Liver (tissue), 9 donors: ENCODE measurements around the gene CTXND1. TPM values are rescaled to one million over a fixed set of nuclear protein-coding genes. Genes with fewer than 3 reads are reported as not detected.
A peak's percentile ranks its signal among the peaks of the same experiment; 100 is the strongest.

Source experiments
- DNase-seq: peaks from one replicate; pipeline ENCODE4 v3.0.0-alpha.2; 2017; ENCODE audit warnings: low spot score
- H3K27ac ChIP-seq, 2 donors: one replicate each; pipeline ENCODE4 v1.7.0; 2013; ENCODE audit warnings: inconsistent platforms in 2 of 2, low read length in 2 of 2, control low read depth in 1 of 2, low read depth in 1 of 2, mild to moderate bottlenecking in 1 of 2
- H3K27me3 ChIP-seq, 4 donors: one replicate each; pipeline versions ENCODE4 v1.6.1 to v1.7.0; 2013; ENCODE audit warnings: low read length in 3 of 4, inconsistent platforms in 1 of 4, mild to moderate bottlenecking in 1 of 4, moderate library complexity in 1 of 4; ENCODE audit not compliant: control insufficient read depth in 4 of 4, insufficient read depth in 4 of 4
- H3K36me3 ChIP-seq, 4 donors: one replicate each; pipeline versions ENCODE4 v1.6.1 to v1.7.0; 2013; ENCODE audit warnings: low read length in 3 of 4, mild to moderate bottlenecking in 3 of 4, low read depth in 1 of 4, moderate library complexity in 1 of 4; ENCODE audit not compliant: control insufficient read depth in 4 of 4, insufficient read depth in 3 of 4
- H3K4me1 ChIP-seq, 4 donors: one replicate each; pipeline versions ENCODE4 v1.6.1 to v1.7.0; 2013; ENCODE audit warnings: low read length in 3 of 4, mild to moderate bottlenecking in 3 of 4, moderate library complexity in 1 of 4; ENCODE audit not compliant: control insufficient read depth in 4 of 4, insufficient read depth in 4 of 4
- H3K4me3 ChIP-seq, 3 donors: one replicate each; pipeline versions ENCODE4 v1.6.1 to v1.7.0; 2013; ENCODE audit warnings: low read length in 3 of 3, control low read depth in 1 of 3, low read depth in 1 of 3, mild to moderate bottlenecking in 1 of 3
- H3K9ac ChIP-seq, 2 donors: one replicate each; pipeline ENCODE4 v1.7.0; 2013; ENCODE audit warnings: low read length in 2 of 2, mild to moderate bottlenecking in 2 of 2, moderate library complexity in 2 of 2, control low read depth in 1 of 2, low read depth in 1 of 2
- H3K9me3 ChIP-seq, 4 donors: one replicate each; pipeline versions ENCODE4 v1.6.1 to v1.7.0; 2013; ENCODE audit warnings: low read length in 3 of 4; ENCODE audit not compliant: control insufficient read depth in 4 of 4
- ATF3 ChIP-seq: IDR thresholded peaks from 2 replicates; pipeline ENCODE4 v1.6.1; 2016; ENCODE audit warnings: antibody characterized with exemption
- CTCF ChIP-seq: fragments of 150-350 bp; IDR thresholded peaks from 2 replicates; pipeline ENCODE4 v1.5.1; 2017; ENCODE audit warnings: improper control_type of control experiment, low read depth, low read length; ENCODE audit not compliant: missing input control
- EGR1 ChIP-seq, 2 donors: IDR thresholded peaks; 2 replicates each; pipeline ENCODE4 v1.6.1; 2016 to 2018; ENCODE audit warnings: antibody characterized with exemption in 2 of 2, low read depth in 2 of 2
- GABPA ChIP-seq, 2 donors: IDR thresholded peaks in 1 of 2; conservative IDR thresholded peaks in 1 of 2; 2 replicates each; pipeline ENCODE4 v1.6.1; 2016; ENCODE audit warnings: antibody characterized with exemption in 2 of 2, mild to moderate bottlenecking in 1 of 2, moderate library complexity in 1 of 2
- HNF4A ChIP-seq, 2 donors: conservative IDR thresholded peaks; 2 replicates each; pipeline ENCODE4 v1.6.1; 2016; ENCODE audit warnings: antibody characterized with exemption in 2 of 2, mild to moderate bottlenecking in 2 of 2
- HNF4G ChIP-seq: IDR thresholded peaks from 2 replicates; pipeline ENCODE4 v1.6.1; 2016; ENCODE audit warnings: antibody characterized with exemption
- MAX ChIP-seq: IDR thresholded peaks from 2 replicates; pipeline ENCODE4 v1.6.1; 2016; ENCODE audit warnings: antibody characterized with exemption
- NR2F2 ChIP-seq: IDR thresholded peaks from 2 replicates; pipeline ENCODE4 v1.6.1; 2016; ENCODE audit warnings: antibody characterized with exemption
- RAD21 ChIP-seq, 2 donors: IDR thresholded peaks; 2 replicates each; pipeline ENCODE4 v1.6.1; 2016; ENCODE audit warnings: antibody characterized with exemption in 2 of 2, mild to moderate bottlenecking in 2 of 2
- REST ChIP-seq: IDR thresholded peaks from 2 replicates; pipeline ENCODE4 v1.6.1; 2016; ENCODE audit warnings: antibody characterized with exemption, mild to moderate bottlenecking
- RXRA ChIP-seq, 2 donors: IDR thresholded peaks; 2 replicates each; pipeline ENCODE4 v1.6.1; 2017 to 2018; ENCODE audit warnings: antibody characterized with exemption in 2 of 2, mild to moderate bottlenecking in 1 of 2
- SP1 ChIP-seq: IDR thresholded peaks from 2 replicates; pipeline ENCODE4 v1.6.1; 2018; ENCODE audit warnings: antibody characterized with exemption, mild to moderate bottlenecking
- TAF1 ChIP-seq: conservative IDR thresholded peaks from 2 replicates; pipeline ENCODE4 v1.6.1; 2016; ENCODE audit warnings: antibody characterized with exemption, mild to moderate bottlenecking
- YY1 ChIP-seq: IDR thresholded peaks from 2 replicates; pipeline ENCODE4 v1.6.1; 2016; ENCODE audit warnings: antibody characterized with exemption, mild to moderate bottlenecking
- WGBS: extraction: QIAGEN DNeasy Blood & Tissue Kit; methylation state at CpG from one replicate; pipeline ENCODE4 v1.1.7; 2013; 5-methylcytosine and 5-hydroxymethylcytosine counted together
- polyA plus RNA-seq, 2 donors: library from polyadenylated mRNA; stranded (reverse) in 1 of 2; unstranded in 1 of 2; fragments of 200-250 nt in 1 of 2; fragments of >200 nt in 1 of 2; fragmentation: Nextera tagmentation in 1 of 2; extraction: Ambion mirVana in 1 of 2; gene quantifications; one replicate each; pipeline versions ENCODE4 v1.2.1 to v1.2.3, GENCODE V29; 2013 to 2015
- total RNA-seq, 2 donors: library from RNA; depleted of rRNA; stranded (reverse); fragments of >200 nt; gene quantifications; one replicate each; pipeline ENCODE4 v1.2.3, GENCODE V29; 2014
- TF ChIP-seq, protein P1 (sequence below): IDR thresholded peaks from 2 replicates; pipeline ENCODE4 v1.6.1; 2016; ENCODE audit warnings: antibody characterized with exemption
- donor health status: healthy.
- donor health status: healthy.
- donor health status: healthy.
- donor health status: healthy.
- donor health status: healthy.

The CTXND1 gene
- total and polyA plus RNA-seq, 4 donors: 2.9 to 4.1 (median 3.1) TPM

DNA sequence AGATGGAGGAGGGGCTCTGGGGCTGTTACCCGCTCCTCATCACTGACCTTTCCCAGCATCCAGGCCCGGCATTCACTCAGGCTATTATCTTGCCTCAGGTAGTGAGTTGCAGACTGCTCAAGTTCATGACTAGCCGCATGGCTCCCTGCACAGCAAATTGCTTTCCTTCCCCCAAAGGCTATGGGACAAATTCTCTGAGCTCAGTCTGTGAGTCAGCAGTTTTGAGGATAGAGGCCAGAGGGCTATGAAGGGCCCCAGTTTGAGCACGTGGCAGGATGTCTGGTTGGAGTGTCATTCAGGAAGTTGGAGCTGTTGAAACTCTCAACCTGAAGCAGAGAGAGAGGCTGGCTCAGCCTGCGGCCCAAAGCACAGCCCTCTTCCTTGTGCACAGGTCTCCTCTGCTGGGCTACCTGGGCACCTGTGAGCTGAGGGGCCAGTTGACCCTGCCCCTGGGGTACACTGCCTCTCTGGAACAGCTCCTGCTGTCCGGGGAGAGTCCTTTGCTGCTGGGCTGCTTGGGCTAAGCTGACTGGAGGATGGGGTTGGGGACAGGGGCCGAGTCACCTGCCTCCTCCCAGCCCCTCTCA is 91.3 kb downstream of the CTXND1 start (continued):
- no peak for TF ChIP-seq NR2F2
- no peak for TF ChIP-seq EGR1 (IDR thresholded peaks at IDR 0.05; ENCODE audit: low read depth in 2 of 2)
- no peak for TF ChIP-seq ATF3
- no peak for TF ChIP-seq HNF4G

- H3K4me1 ChIP-seq: peaks cover 44 to 85% (median 71%) of the 10 kb centered on the region in 4 donors
- peak overlapping the region; percentile 61 to 93 for H3K27ac ChIP-seq
- no peak overlapping the region for H3K9ac ChIP-seq
- TF ChIP-seq GABPA (IDR thresholded peaks at IDR 0.05 in 1 of 2, conservative IDR thresholded peaks at IDR 0.05 in 1 of 2): no peak
- no peak for TF ChIP-seq RAD21 (IDR thresholded peaks at IDR 0.05)
- TF ChIP-seq TAF1: no peak
- no peak for TF ChIP-seq SP1
- no peak for TF ChIP-seq NR2F2
- no peak for TF ChIP-seq YY1
- TF ChIP-seq, protein P1, sequence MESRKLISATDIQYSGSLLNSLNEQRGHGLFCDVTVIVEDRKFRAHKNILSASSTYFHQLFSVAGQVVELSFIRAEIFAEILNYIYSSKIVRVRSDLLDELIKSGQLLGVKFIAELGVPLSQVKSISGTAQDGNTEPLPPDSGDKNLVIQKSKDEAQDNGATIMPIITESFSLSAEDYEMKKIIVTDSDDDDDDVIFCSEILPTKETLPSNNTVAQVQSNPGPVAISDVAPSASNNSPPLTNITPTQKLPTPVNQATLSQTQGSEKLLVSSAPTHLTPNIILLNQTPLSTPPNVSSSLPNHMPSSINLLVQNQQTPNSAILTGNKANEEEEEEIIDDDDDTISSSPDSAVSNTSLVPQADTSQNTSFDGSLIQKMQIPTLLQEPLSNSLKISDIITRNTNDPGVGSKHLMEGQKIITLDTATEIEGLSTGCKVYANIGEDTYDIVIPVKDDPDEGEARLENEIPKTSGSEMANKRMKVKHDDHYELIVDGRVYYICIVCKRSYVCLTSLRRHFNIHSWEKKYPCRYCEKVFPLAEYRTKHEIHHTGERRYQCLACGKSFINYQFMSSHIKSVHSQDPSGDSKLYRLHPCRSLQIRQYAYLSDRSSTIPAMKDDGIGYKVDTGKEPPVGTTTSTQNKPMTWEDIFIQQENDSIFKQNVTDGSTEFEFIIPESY: no peak
- TF ChIP-seq MAX: no peak
- TF ChIP-seq CTCF: no peak
- WGBS: 90% methylated on average over 12 of the region's 12 CpGs
- no peaks in the 10 kb centered on the region for H3K27me3 ChIP-seq
- no peaks in the 10 kb centered on the region for H3K9me3 ChIP-seq
- no peak overlapping the region for H3K4me3 ChIP-seq
- no peak for DNase-seq
- peaks cover 0 to 8% (median 3%) of the 10 kb centered on the region in 4 donors for H3K36me3 ChIP-seq
Observed at GRCh38 chr15:80159811-80160569, 92.0 kb downstream of the CTXND1 start.

DNA sequence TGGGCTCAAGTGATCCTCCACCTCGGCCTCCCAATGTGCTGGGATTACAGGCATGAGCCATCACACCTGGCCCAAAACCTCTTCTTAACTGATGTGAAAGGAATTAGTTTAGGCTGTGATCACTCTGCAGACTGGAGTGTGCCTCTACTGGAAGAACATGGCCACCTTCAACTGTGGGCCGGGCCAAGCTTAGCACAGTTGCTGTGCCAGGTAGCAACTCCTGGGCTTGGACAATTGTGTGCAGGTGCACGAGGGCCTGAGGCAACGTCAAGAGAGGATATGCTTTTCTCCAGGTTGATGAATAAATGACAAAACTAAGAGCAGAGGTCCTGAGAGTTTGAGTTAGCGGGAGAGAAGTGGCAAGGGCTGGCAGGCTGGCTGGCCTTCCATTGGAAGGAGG is 92.7 kb downstream of the CTXND1 start:
- peak overlapping the region; percentile 61 to 93 for H3K27ac ChIP-seq
- no peak overlapping the region for H3K4me3 ChIP-seq
- peaks cover 0 to 8% (median 3%) of the 10 kb centered on the region in 4 donors for H3K36me3 ChIP-seq
- H3K9me3 ChIP-seq: no peaks in the 10 kb centered on the region
- no peaks in the 10 kb centered on the region for H3K27me3 ChIP-seq
- 92% methylated on average over 5 of the region's 5 CpGs for WGBS
- H3K4me1 ChIP-seq: peaks cover 45 to 90% (median 77%) of the 10 kb centered on the region in 4 donors
- H3K9ac ChIP-seq: no peak overlapping the region
- DNase-seq: no peak
- TF ChIP-seq, protein P1: no peak
- TF ChIP-seq NR2F2 (no peak), SP1 (no peak), HNF4A (conservative IDR thresholded peaks at IDR 0.05) (no peak), HNF4G (no peak), RXRA (IDR thresholded peaks at IDR 0.05) (no peak), REST (no peak), CTCF (no peak), TAF1 (no peak)
